Effector memory CD4-positive, alpha-beta T cell (primary cell): ENCODE data around the gene BCLAF1.

Experiments used
- DNase-seq, 3 donors: peaks; one replicate each; pipeline ENCODE4 v3.0.0-alpha.2; 2020
- H3K27ac ChIP-seq: 2 replicates; pipeline ENCODE4 v1.7.0; 2013; ENCODE audit warnings: mild to moderate bottlenecking, low read length, moderate library complexity; ENCODE audit not compliant: insufficient read depth, poor library complexity, severe bottlenecking
- H3K27me3 ChIP-seq: replicated peaks from 2 replicates; pipeline ENCODE4 v1.7.0; 2013; ENCODE audit warnings: mild to moderate bottlenecking, low read length; ENCODE audit not compliant: insufficient read depth, control insufficient read depth, poor library complexity, severe bottlenecking
- H3K36me3 ChIP-seq: 2 replicates; pipeline ENCODE4 v1.7.0; 2013; ENCODE audit warnings: mild to moderate bottlenecking, low read length, moderate library complexity; ENCODE audit not compliant: control insufficient read depth, insufficient read depth
- H3K4me1 ChIP-seq: 2 replicates; pipeline ENCODE4 v1.7.0; 2013; ENCODE audit warnings: low read length, mild to moderate bottlenecking; ENCODE audit not compliant: control insufficient read depth, insufficient read depth, poor library complexity, severe bottlenecking
- H3K4me3 ChIP-seq: 2 replicates; pipeline ENCODE4 v1.7.0; 2013; ENCODE audit warnings: low read length, low read depth, mild to moderate bottlenecking; ENCODE audit not compliant: insufficient read depth, poor library complexity, severe bottlenecking
- H3K9me3 ChIP-seq: 2 replicates; pipeline ENCODE4 v1.7.0; 2013; ENCODE audit warnings: mild to moderate bottlenecking, low read length, moderate library complexity; ENCODE audit not compliant: control insufficient read depth

BCLAF1 gene

DNA sequence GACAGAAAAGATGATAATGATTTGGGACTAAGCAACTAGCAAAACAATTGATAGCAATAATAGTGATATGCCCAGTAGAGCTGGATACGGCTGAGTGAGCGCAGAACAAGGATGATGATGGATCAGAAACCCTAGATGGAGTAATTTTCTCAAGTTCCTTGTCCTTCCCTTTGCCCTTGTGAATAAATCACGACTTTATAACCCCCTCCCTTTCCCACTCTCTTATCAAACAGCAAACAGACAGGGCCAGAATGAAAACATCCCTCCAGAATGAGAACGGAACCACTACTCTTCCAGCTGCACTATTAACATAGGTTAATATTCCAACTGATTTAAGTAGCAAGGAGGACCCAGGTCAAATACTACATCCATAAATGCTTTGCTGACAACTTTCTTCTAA is 38.3 kb downstream of the BCLAF1 start:
- Histone ChIP-seq H3K9me3 (no peaks in the 10 kb centered on the region), H3K36me3 (no peaks in the 10 kb centered on the region), H3K27ac (no peak overlapping the region), H3K4me3 (no peak overlapping the region), H3K4me1 (peaks cover 10% of the 10 kb centered on the region), H3K27me3 (no peaks in the 10 kb centered on the region)
- no peak for DNase-seq

DNA sequence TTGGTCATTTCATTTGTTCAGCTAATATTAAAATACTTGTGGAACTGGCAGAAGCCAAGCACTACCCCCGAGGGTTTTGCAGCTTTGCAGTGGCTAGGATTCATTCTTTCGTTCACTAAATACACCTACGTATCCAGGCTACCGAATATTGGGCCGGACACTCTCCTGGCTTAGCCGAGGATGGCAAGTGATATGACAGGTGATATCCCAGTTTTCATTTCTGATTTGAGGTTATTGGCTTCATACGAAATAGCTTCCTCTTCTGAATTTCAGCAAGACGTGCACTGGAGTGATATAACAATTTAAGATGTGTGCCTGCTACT is 39.0 kb downstream of the BCLAF1 start:
- Histone ChIP-seq H3K4me3 (peak overlapping the region; percentile 75), H3K27me3 (no peaks in the 10 kb centered on the region), H3K4me1 (peaks cover 10% of the 10 kb centered on the region), H3K27ac (peak overlapping the region; percentile 36), H3K9me3 (no peaks in the 10 kb centered on the region), H3K36me3 (no peaks in the 10 kb centered on the region)
- no peak for DNase-seq

DNA sequence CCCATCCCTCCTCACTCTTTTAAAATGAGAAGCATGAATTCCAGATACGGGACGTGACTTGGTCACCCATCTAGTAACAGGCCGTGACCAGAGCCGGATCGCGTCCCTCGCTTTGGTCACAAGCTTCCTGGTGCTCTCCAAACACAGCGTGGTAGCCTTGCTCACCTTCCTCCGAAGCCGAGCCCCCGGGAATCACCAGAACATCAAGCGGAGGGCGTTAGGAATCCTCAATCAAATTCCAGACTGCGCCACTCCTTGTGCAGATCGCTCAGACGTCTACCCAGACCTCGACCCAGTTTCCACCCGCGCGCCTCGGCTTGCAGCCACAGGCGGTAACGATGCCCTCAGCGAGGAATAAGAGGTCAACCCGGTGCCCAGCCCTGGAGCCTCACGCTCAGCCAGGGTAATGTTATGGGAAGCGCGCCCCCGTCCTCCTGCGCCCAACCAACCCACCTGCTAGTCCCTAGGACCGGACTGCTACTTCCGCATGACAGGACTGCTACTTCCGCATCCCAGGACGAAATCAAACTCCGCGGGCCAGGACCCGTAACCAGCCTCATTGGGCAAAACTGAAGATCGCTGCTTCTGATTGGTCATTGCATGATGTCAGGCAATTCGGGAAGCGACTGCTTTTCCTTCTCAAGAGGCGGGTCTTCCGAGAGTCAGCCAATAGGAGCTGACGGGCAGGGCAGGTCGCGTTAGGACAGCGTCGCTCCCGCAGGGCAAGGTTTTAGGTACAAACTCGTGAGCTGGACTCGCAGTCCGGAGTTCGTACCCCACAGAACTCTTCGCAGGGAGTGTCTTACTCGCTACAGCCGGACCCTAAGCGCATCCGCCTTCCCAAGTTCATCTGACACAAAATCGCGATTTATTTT is 39.6 kb downstream of the BCLAF1 start, which contains the start of gene MTFR2:
MTFR2 (minus strand) TSS at position 501 of the 875 bp plus-strand sequence. CDS start 1,212 bp downstream, outside the sequence.
- DNase-seq: peak; percentile 89 to 95 (median 92)
- H3K27me3 ChIP-seq: no peaks in the 10 kb centered on the region
- H3K36me3 ChIP-seq: no peaks in the 10 kb centered on the region
- peaks cover 10% of the 10 kb centered on the region for H3K4me1 ChIP-seq
- H3K27ac ChIP-seq: peak within 1 kb of the TSS; percentile 36
- H3K4me3 ChIP-seq: peak within 1 kb of the TSS; percentile 75
- H3K9me3 ChIP-seq: no peaks in the 10 kb centered on the region

DNA sequence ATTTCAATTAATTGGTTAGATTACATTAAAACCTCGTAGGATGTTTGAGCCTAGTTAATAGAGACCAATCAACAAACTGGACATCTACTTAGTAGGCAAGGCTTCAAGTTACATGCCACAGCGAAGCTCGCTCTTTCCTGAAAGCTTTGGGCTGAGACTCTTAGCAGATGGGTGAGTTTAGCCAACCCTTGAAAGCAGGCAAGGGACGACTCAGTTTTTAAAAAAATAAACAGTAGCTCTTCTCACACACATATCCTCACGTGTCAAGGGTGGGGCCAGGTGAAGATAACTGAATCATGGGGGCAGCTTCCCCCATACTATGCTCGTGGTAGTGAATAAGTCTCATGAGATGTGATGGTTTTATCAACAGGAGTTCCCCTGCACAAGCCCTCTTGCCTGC is 40.3 kb downstream of the BCLAF1 start:
- DNase-seq: no peak

DNA sequence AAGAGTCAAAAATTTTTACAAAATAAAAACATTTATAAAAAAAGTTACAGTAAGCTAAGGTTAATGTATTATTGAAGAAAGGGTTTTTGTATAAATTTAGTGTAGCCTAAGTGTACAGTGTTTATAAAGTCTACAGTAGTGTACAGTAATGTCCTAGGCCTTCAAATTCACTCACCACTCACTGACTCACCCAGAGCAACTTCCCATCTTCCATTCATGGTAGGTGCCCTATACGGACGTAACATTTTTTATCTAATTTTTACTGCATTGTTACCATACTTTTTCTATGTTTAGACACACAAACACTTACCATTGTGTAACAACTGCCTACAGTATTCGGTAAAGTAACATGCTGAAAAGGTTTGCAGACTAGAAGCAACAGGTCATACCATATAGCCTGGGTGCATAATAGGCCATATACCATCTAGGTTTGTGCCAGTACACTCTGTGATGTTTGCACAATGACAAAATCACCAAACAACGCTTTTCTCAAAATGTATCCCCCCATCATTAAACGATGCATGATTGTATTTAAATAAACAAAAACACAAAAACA is 45.5 kb downstream of the BCLAF1 start:
- no peak for DNase-seq
- Histone ChIP-seq H3K4me1 (no peaks in the 10 kb centered on the region), H3K36me3 (no peaks in the 10 kb centered on the region), H3K27me3 (no peaks in the 10 kb centered on the region), H3K4me3 (no peak overlapping the region), H3K27ac (no peak overlapping the region), H3K9me3 (no peaks in the 10 kb centered on the region)

More for the DNA sequence above, 40.3 kb downstream of the BCLAF1 start:
- peak overlapping the region; percentile 75 for H3K4me3 ChIP-seq
- peaks cover 10% of the 10 kb centered on the region for H3K4me1 ChIP-seq
- no peaks in the 10 kb centered on the region for H3K27me3 ChIP-seq
- H3K36me3 ChIP-seq: no peaks in the 10 kb centered on the region
- no peak overlapping the region for H3K27ac ChIP-seq
- no peaks in the 10 kb centered on the region for H3K9me3 ChIP-seq

DNA sequence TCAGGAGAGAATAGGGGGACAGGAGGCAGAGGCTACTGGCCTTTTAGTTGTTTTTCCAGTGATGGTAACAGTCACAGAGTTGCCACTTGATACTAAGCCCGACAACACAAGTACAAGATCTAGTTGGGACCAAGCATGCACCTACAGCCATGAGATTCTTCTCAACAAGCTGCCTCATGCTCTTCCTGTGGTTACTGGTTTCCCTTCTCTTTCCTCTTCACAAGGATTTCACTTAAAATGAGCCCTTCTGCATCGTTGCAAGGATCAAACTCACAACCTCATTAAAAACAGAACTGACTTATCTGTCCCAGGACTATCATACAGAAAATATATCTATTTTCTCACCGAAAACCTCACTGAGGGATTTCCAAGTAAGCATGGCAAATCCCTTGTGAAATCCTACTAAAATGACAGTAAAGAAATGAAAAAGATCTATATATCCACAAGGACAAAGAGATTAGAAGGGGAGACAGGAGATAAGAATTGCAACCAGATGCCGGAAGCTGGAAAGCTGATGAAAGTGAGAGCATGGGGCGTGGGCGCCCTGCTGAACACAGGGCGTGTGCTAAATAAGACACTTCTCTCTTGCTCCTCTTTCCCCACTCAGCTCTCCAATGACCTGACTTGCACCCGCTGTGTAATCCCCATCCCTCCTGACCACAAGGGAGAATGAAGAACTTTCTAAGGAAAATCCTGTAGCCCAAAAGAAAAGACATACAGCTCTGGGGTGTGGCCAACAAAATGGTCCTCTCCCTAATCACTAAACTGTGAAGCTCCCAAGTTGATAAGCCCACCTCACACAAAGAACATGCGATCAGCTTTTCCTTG is 53.0 kb downstream of the BCLAF1 start:
- Histone ChIP-seq H3K4me1 (no peaks in the 10 kb centered on the region), H3K27ac (no peak overlapping the region), H3K4me3 (no peak overlapping the region), H3K36me3 (no peaks in the 10 kb centered on the region), H3K9me3 (no peaks in the 10 kb centered on the region), H3K27me3 (no peaks in the 10 kb centered on the region)
- DNase-seq: no peak

DNA sequence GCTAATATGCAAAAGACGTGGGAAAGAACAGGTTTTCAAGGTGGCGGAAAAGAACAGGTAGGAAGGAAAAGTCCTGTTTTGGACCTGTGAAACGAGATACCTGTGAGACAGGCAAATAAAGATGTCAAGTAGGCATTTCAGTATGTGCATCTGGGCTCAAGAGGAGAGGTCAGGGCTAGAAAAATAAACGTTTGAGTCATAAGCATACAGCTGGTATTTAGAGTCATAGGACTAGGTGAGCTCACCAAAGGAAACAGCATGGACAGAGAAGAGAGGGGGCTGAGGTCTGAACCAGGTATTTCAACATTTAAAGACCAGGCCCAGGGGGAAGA is 54.4 kb downstream of the BCLAF1 start:
- DNase-seq: no peak
- no peaks in the 10 kb centered on the region for H3K36me3 ChIP-seq
- H3K9me3 ChIP-seq: no peaks in the 10 kb centered on the region
- H3K4me3 ChIP-seq: no peak overlapping the region
- H3K27me3 ChIP-seq: no peaks in the 10 kb centered on the region
- H3K27ac ChIP-seq: no peak overlapping the region
- H3K4me1 ChIP-seq: no peaks in the 10 kb centered on the region

DNA sequence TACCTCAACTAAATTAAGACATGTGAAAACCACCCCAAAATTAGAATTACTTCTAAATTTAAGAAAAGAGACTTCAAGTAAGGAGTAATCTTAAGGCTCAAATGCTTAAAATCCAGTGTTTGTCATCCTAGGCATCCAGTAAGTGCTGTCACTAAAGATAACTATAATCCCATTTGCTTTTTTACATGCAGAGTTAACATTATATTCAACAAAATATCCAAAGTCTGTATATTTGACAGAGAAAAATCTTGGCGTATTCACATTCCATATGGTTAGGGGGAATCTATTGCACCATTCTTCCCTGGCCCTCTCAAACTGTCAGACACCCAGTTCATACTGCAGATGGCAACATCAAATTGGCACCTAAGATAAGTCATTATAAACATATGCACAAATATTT is 56.9 kb downstream of the BCLAF1 start:
- H3K27ac ChIP-seq: no peak overlapping the region
- H3K4me3 ChIP-seq: no peak overlapping the region
- H3K9me3 ChIP-seq: no peaks in the 10 kb centered on the region
- H3K36me3 ChIP-seq: no peaks in the 10 kb centered on the region
- no peaks in the 10 kb centered on the region for H3K4me1 ChIP-seq
- DNase-seq: no peak
- no peaks in the 10 kb centered on the region for H3K27me3 ChIP-seq

DNA sequence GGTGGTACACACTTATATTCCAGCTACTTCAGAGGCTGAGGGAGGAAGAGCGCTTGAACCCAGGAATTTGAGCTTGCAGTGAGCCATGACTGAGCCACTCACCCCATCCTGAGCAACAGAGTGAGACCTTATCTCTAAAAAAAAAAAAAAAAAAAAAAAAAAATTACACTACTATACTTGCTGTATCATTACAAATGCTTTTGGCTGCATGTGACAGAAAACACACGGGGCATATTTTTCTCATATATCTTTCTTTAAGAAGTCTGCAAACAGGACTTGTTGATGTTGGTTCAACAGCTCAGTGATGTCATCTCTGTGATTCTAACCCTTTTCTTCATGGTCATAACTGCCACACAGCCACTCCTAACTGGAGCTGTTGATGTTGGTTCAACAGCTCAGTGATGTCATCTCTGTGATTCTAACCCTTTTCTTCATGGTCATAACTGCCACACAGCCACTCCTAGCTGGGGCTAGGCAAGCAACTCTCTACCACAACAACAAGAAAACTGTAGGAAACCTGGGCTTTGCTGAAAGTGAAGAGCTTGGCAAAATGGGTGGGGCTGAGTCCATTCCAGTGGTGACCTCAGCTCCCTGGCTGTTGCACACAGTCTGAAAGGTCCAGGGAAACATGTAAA is 59.3 kb downstream of the BCLAF1 start:
- no peak for DNase-seq
- Histone ChIP-seq H3K27ac (no peak overlapping the region), H3K27me3 (no peaks in the 10 kb centered on the region)

More for the DNA sequence above, 59.3 kb downstream of the BCLAF1 start:
- no peaks in the 10 kb centered on the region for H3K9me3 ChIP-seq
- H3K4me3 ChIP-seq: no peak overlapping the region
- H3K36me3 ChIP-seq: no peaks in the 10 kb centered on the region
- no peaks in the 10 kb centered on the region for H3K4me1 ChIP-seq
